MCF 10A (cell line): Measurements from ENCODE around the gene MYO10. TPM values are rescaled to one million over a fixed set of nuclear protein-coding genes. Genes with fewer than 3 reads are reported as not detected.
A peak's percentile ranks its signal among the peaks of the same experiment; 100 is the strongest.

ENCODE experiments used
- BruUV-seq: library from RNA; stranded (reverse); fragments of 400-500 nt; replicated peaks from 2 replicates; lab custom pipeline; 2021; lab: Mats Ljungman, UMichigan
- CTCF ChIA-PET: fragments of 300-600 bp; sonication (Branson Sonifier 250); formaldehyde crosslinking; extraction: SDS; loops from one replicate; lab custom pipeline; 2021; ENCODE audit warnings: antibody characterized with exemption, inconsistent platforms; lab: Yijun Ruan, JAX
- POLR2A ChIA-PET: fragments of 300-600, 350-650 bp; sonication (Branson Sonifier 250); formaldehyde crosslinking; extraction: SDS; loops from one replicate; lab custom pipeline; 2020; ENCODE audit warnings: antibody characterized with exemption, inconsistent platforms; lab: Yijun Ruan, JAX
- DNase-seq: peaks from one replicate; pipeline ENCODE4 v3.0.0-alpha.2; 2018; ENCODE audit not compliant: unreplicated experiment
- H3K27ac Mint-ChIP-seq: one replicate; pipeline ENCODE4 v1.8.0; 2022; ENCODE audit warnings: mild to moderate bottlenecking, low read depth, mixed read lengths; ENCODE audit not compliant: unreplicated experiment
- H3K27me3 Mint-ChIP-seq: one replicate; pipeline ENCODE4 v1.8.0; 2022; ENCODE audit warnings: mixed read lengths; ENCODE audit not compliant: insufficient read depth, unreplicated experiment
- H3K36me3 Mint-ChIP-seq: one replicate; pipeline ENCODE4 v1.8.0; 2022; ENCODE audit warnings: mild to moderate bottlenecking, moderate library complexity, mixed read lengths; ENCODE audit not compliant: insufficient read depth, unreplicated experiment
- H3K4me1 Mint-ChIP-seq: one replicate; pipeline ENCODE4 v1.8.0; 2022; ENCODE audit warnings: mixed read lengths; ENCODE audit not compliant: insufficient read depth, unreplicated experiment
- H3K4me3 Mint-ChIP-seq: one replicate; pipeline ENCODE4 v1.8.0; 2022; ENCODE audit warnings: mild to moderate bottlenecking, moderate library complexity, mixed read lengths; ENCODE audit not compliant: unreplicated experiment
- H3K9me3 Mint-ChIP-seq: one replicate; pipeline ENCODE4 v1.8.0; 2022; ENCODE audit warnings: mixed read lengths; ENCODE audit not compliant: unreplicated experiment
- intact Hi-C: fragments of 100-400 bp; cut with micrococcal nuclease; formaldehyde crosslinking; loops from 2 replicates; pipeline ENCODE4 v1.14.1; 2022
- total RNA-seq: library from RNA; stranded (reverse); gene quantifications from 2 replicates; pipeline ENCODE4 v1.2.3, GENCODE V29; 2022
- TF ChIP-seq, protein P1 (sequence below): fragments of 200-600 bp; IDR thresholded peaks from one replicate; pipeline ENCODE4 v1.8.0; 2022; ENCODE audit warnings: antibody characterized with exemption, mild to moderate bottlenecking; ENCODE audit not compliant: unreplicated experiment

Gene MYO10
- total RNA-seq, 1 experiment from 2014 or later: 35.7 TPM

- peak overlapping the region; percentile 4 for H3K27ac Mint-ChIP-seq
- TF ChIP-seq, protein P1, sequence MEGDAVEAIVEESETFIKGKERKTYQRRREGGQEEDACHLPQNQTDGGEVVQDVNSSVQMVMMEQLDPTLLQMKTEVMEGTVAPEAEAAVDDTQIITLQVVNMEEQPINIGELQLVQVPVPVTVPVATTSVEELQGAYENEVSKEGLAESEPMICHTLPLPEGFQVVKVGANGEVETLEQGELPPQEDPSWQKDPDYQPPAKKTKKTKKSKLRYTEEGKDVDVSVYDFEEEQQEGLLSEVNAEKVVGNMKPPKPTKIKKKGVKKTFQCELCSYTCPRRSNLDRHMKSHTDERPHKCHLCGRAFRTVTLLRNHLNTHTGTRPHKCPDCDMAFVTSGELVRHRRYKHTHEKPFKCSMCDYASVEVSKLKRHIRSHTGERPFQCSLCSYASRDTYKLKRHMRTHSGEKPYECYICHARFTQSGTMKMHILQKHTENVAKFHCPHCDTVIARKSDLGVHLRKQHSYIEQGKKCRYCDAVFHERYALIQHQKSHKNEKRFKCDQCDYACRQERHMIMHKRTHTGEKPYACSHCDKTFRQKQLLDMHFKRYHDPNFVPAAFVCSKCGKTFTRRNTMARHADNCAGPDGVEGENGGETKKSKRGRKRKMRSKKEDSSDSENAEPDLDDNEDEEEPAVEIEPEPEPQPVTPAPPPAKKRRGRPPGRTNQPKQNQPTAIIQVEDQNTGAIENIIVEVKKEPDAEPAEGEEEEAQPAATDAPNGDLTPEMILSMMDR: no peak
- no peaks in the 10 kb centered on the region for H3K9me3 Mint-ChIP-seq
- no peak for DNase-seq
- no TSS peak for BruUV-seq
- H3K4me3 Mint-ChIP-seq: no peak overlapping the region
- no peaks in the 10 kb centered on the region for H3K27me3 Mint-ChIP-seq
- ChIA-PET CTCF (interaction anchor here (0.6 kb wide), 1 partner anchor 56 kb away, joined by 3 read pairs; no protein-coding TSS in a partner anchor), POLR2A (interaction anchor here (1.0 kb wide), 1 partner anchor 12 kb away, joined by 3 read pairs; the partner anchor contains the start of gene MYO10)
- H3K4me1 Mint-ChIP-seq: no peaks in the 10 kb centered on the region
- no peaks in the 10 kb centered on the region for H3K36me3 Mint-ChIP-seq
- intact Hi-C loops: no loop called here
Measured at GRCh38 chr5:16924206-16924605, 11.9 kb downstream of the MYO10 start.

DNA sequence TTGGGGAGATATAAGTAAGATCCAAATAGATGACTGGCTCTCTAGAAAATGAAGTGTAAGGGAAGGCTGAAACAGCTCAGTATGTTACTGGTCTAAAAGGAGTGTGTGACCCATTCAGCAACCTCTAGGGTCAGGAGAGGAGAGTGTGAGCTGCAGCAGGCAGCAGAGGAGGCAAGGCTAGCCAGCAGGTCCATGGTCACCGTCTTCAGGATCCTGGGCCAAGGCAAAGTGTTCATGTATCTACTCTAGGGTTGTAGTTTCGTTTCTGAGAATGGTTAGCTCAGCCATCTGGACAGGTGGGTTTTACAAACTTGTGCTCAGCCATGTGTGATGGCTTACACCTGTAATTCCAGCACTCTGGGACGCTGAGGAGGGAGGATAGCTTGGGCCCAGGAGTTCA, 13.7 kb downstream of the MYO10 start:
- DNase-seq: no peak
- Mint-ChIP-seq H3K27ac (peak overlapping the region; percentile 40), H3K9me3 (no peaks in the 10 kb centered on the region), H3K4me1 (peaks cover under 1% of the 10 kb centered on the region), H3K4me3 (no peak overlapping the region), H3K36me3 (no peaks in the 10 kb centered on the region), H3K27me3 (no peaks in the 10 kb centered on the region)
- POLR2A ChIA-PET: interaction anchor here (1.4 to 2.4 kb wide), 2 partner anchors 9 to 11 kb away, joined by 6 to 7 read pairs; no protein-coding TSS in a partner anchor
- intact Hi-C loops: no loop called here
- CTCF ChIA-PET: interaction anchor here (0.6 to 1.5 kb wide), 3 partner anchors 9 to 130 kb away, joined by 5 to 8 read pairs (median 5); no protein-coding TSS in a partner anchor
- BruUV-seq: no TSS peak
- TF ChIP-seq, protein P1: no peak

- Mint-ChIP-seq H3K4me1 (peaks cover 13% of the 10 kb centered on the region), H3K4me3 (no peak overlapping the region), H3K27ac (peak overlapping the region; percentile 9), H3K36me3 (no peaks in the 10 kb centered on the region), H3K9me3 (no peaks in the 10 kb centered on the region), H3K27me3 (no peaks in the 10 kb centered on the region)
- no TSS peak for BruUV-seq
- ChIA-PET POLR2A (interaction anchor here (0.6 to 2.4 kb wide), 2 partner anchors 8 to 15 kb away, joined by 3 to 6 read pairs; partner anchors contain the start of gene MYO10), CTCF (interaction anchor here (1.1 to 4.2 kb wide), 3 partner anchors 10 to 269 kb away, joined by 6 to 46 read pairs (median 8); no protein-coding TSS in a partner anchor)
- TF ChIP-seq, protein P1: no peak
- intact Hi-C loops: no loop called here
- DNase-seq: no peak
Measured at GRCh38 chr5:16921211-16921610, 14.9 kb downstream of the MYO10 start.

- DNase-seq: no peak
- no peaks in the 10 kb centered on the region for H3K27me3 Mint-ChIP-seq
- TF ChIP-seq, protein P1: no peak
- no peak overlapping the region for H3K4me3 Mint-ChIP-seq
- intact Hi-C loops: no loop called here
- CTCF ChIA-PET: interaction anchor here (0.6 to 4.2 kb wide), 4 partner anchors 12 to 270 kb away, joined by 3 to 46 read pairs (median 16); no protein-coding TSS in a partner anchor
- H3K9me3 Mint-ChIP-seq: no peaks in the 10 kb centered on the region
- BruUV-seq: no TSS peak
- POLR2A ChIA-PET: interaction anchor here (0.6 to 0.8 kb wide), 2 partner anchors 16 to 430 kb away, joined by 3 to 4 read pairs; partner anchors contain the start of gene MYO10
- H3K36me3 Mint-ChIP-seq: no peaks in the 10 kb centered on the region
- peak overlapping the region; percentile 29 for H3K27ac Mint-ChIP-seq
- H3K4me1 Mint-ChIP-seq: peaks cover 17% of the 10 kb centered on the region
Measured at GRCh38 chr5:16920109-16920816, 15.8 kb downstream of the MYO10 start.
